ENCODE measurements around the gene LILRA1. TPM values are rescaled to one million over a fixed set of nuclear protein-coding genes. Genes with fewer than 3 reads are reported as not detected.
"Not testable (repeated sequence)": the region's sequence is repeated elsewhere in the genome, so short reads cannot be mapped to it uniquely, and the experiment has no call there.

The LILRA1 gene
- total RNA-seq, 1 donor from 2014 or later: not detected

DNA sequence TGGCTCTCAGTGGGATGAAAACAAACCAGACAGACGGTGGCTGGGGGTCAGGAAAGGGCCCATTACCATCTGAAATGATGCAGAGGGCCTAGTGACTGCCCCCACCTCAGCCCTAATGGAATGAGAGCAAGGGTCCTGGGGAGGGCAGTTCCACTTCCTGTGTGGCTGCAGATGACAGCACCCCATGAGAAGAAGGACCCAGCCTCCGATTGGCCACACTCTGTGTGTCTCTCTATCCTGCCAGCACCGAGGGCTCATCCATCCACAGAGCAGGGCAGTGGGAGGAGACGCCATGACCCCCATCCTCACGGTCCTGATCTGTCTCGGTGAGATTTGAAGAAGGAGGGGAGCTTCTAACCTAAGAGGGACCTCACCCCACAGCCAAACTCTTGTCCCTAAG is 37.4 kb downstream of the LILRA1 start:
- DNase-seq (ENCODE audit: low spot score, unreplicated experiment): no peak
- Mint-ChIP-seq H3K4me3 (ENCODE audit: low read depth) (no peak overlapping the region), H3K27me3 (no peaks in the 10 kb centered on the region), H3K9me3 (ENCODE audit: low read depth) (peaks cover 40% of the 10 kb centered on the region), H3K36me3 (ENCODE audit: insufficient read depth) (no peaks in the 10 kb centered on the region), H3K4me1 (ENCODE audit: low read depth) (no peaks in the 10 kb centered on the region), H3K27ac (no peak overlapping the region)
- TF ChIP-seq, protein P1, sequence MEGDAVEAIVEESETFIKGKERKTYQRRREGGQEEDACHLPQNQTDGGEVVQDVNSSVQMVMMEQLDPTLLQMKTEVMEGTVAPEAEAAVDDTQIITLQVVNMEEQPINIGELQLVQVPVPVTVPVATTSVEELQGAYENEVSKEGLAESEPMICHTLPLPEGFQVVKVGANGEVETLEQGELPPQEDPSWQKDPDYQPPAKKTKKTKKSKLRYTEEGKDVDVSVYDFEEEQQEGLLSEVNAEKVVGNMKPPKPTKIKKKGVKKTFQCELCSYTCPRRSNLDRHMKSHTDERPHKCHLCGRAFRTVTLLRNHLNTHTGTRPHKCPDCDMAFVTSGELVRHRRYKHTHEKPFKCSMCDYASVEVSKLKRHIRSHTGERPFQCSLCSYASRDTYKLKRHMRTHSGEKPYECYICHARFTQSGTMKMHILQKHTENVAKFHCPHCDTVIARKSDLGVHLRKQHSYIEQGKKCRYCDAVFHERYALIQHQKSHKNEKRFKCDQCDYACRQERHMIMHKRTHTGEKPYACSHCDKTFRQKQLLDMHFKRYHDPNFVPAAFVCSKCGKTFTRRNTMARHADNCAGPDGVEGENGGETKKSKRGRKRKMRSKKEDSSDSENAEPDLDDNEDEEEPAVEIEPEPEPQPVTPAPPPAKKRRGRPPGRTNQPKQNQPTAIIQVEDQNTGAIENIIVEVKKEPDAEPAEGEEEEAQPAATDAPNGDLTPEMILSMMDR (IDR thresholded peaks at IDR 0.05; ENCODE audit: unreplicated experiment): no peak

DNA sequence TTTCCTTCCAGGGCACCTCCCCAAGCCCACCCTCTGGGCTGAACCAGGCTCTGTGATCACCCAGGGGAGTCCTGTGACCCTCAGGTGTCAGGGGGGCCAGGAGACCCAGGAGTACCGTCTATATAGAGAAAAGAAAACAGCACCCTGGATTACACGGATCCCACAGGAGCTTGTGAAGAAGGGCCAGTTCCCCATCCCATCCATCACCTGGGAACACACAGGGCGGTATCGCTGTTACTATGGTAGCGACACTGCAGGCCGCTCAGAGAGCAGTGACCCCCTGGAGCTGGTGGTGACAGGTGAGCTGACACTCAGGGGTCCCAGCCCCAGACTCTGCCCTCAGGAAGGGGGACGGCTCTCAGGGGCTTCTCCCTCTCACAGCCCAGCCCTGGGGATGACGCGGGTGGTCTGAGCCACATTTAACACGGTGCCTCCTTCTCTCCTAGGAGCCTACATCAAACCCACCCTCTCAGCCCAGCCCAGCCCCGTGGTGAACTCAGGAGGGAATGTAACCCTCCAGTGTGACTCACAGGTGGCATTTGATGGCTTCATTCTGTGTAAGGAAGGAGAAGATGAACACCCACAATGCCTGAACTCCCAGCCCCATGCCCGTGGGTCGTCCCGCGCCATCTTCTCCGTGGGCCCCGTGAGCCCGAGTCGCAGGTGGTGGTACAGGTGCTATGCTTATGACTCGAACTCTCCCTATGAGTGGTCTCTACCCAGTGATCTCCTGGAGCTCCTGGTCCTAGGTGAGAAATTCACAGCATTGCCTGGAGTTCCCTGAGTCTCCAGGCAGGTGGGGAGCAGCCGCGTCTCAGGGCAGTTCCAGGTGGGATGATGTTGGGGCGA is 38.3 kb downstream of the LILRA1 start:
- peaks cover 31% of the 10 kb centered on the region for H3K9me3 Mint-ChIP-seq (ENCODE audit: low read depth)
- not testable (repeated sequence) for DNase-seq (ENCODE audit: low spot score, unreplicated experiment); H3K27ac Mint-ChIP-seq; H3K4me1 Mint-ChIP-seq (ENCODE audit: low read depth); H3K27me3 Mint-ChIP-seq; H3K36me3 Mint-ChIP-seq (ENCODE audit: insufficient read depth); H3K4me3 Mint-ChIP-seq (ENCODE audit: low read depth)

DNA sequence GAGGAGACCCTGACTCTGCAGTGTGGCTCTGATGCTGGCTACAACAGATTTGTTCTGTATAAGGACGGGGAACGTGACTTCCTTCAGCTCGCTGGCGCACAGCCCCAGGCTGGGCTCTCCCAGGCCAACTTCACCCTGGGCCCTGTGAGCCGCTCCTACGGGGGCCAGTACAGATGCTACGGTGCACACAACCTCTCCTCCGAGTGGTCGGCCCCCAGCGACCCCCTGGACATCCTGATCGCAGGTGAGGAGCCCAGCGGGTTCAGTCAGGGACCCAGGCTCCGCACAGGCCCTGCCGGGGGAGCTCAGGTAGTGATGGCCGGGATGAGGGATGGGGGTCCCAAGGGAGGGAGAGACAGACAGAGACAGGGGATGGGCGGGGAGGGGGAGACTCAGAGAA is 39.1 kb downstream of the LILRA1 start:
- not testable (repeated sequence) for H3K4me3 Mint-ChIP-seq (ENCODE audit: low read depth); H3K36me3 Mint-ChIP-seq (ENCODE audit: insufficient read depth)
- peaks cover 33% of the 10 kb centered on the region for H3K9me3 Mint-ChIP-seq (ENCODE audit: low read depth)

DNA sequence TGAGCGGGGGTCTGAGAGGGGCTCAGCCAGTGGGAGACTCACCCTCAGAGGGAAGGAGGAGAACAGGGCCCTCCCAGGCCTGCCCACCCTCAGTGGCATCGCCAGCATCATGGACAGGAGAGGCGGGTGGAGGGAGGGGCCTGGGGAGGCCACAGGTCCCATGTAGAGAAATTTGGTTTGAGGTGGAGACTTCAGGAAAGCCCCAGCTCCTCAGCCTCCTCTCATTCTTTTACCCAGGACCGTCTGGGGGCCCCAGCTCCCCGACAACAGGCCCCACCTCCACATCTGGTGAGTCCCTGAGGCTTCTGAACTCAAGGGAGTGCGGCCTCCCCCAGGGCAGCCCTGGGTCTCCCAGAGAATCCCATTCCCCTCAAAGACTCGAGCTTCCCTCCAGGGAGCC is 40.0 kb downstream of the LILRA1 start:
- Mint-ChIP-seq H3K27ac (no peak overlapping the region), H3K4me3 (ENCODE audit: low read depth) (no peak overlapping the region), H3K36me3 (ENCODE audit: insufficient read depth) (no peaks in the 10 kb centered on the region), H3K9me3 (ENCODE audit: low read depth) (peaks cover 26% of the 10 kb centered on the region), H3K27me3 (no peaks in the 10 kb centered on the region), H3K4me1 (ENCODE audit: low read depth) (no peaks in the 10 kb centered on the region)
- TF ChIP-seq, protein P1 (IDR thresholded peaks at IDR 0.05; ENCODE audit: unreplicated experiment): no peak
- no peak for DNase-seq (ENCODE audit: low spot score, unreplicated experiment)

More for the DNA sequence above, 39.1 kb downstream of the LILRA1 start:
- not testable (repeated sequence) for H3K4me1 Mint-ChIP-seq (ENCODE audit: low read depth); H3K27me3 Mint-ChIP-seq; H3K27ac Mint-ChIP-seq; DNase-seq (ENCODE audit: low spot score, unreplicated experiment)

DNA sequence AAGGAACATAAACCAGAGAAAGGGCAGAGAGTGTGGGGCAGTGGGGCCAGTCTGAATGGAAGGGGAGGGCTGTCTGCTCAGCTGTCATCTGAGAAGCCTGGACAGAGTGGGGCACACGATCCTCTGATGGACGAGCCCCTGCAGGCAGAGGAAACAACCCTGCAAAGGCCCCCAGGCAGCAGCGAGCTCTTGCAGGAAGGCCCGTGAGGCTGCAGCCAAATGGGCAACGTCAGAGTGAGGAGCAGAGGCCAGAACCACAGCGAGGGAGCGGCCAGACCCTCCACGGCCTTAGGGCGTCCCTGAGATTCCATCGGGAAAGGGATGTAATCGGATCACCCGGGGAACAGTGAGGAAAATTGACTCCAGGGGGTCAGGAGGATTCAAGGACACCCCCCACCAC is 42.6 kb downstream of the LILRA1 start:
- not testable (repeated sequence) for H3K36me3 Mint-ChIP-seq (ENCODE audit: insufficient read depth); H3K4me3 Mint-ChIP-seq (ENCODE audit: low read depth); DNase-seq (ENCODE audit: low spot score, unreplicated experiment); H3K27me3 Mint-ChIP-seq; H3K27ac Mint-ChIP-seq; H3K4me1 Mint-ChIP-seq (ENCODE audit: low read depth)
- H3K9me3 Mint-ChIP-seq (ENCODE audit: low read depth): peaks cover 31% of the 10 kb centered on the region

DNA sequence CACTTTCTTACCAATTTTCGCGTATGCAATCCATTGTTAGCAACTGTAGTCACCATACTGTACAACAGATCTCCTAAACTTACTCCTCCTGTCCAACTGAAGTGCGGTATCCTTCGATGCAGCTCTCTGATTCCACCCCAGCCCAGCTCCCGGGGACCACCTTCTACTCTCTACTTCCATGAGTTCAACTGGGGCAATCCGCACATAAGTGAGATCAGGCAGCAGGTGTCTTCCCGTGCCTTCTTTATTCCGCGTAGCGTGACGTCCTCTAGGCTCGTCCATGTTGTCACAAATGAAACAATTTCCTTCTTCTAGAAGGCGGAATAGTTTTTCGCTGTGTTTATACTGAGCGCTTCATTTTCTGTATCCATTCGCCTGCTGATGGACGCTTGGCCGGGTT is 45.3 kb downstream of the LILRA1 start:
- no peak for DNase-seq (ENCODE audit: low spot score, unreplicated experiment)
- TF ChIP-seq, protein P1 (IDR thresholded peaks at IDR 0.05; ENCODE audit: unreplicated experiment): no peak
- peaks cover 36% of the 10 kb centered on the region for H3K9me3 Mint-ChIP-seq (ENCODE audit: low read depth)
- H3K27me3 Mint-ChIP-seq: no peaks in the 10 kb centered on the region
- H3K4me3 Mint-ChIP-seq (ENCODE audit: low read depth): no peak overlapping the region
- H3K27ac Mint-ChIP-seq: no peak overlapping the region
- no peaks in the 10 kb centered on the region for H3K4me1 Mint-ChIP-seq (ENCODE audit: low read depth)
- peaks cover 2% of the 10 kb centered on the region for H3K36me3 Mint-ChIP-seq (ENCODE audit: insufficient read depth)

DNA sequence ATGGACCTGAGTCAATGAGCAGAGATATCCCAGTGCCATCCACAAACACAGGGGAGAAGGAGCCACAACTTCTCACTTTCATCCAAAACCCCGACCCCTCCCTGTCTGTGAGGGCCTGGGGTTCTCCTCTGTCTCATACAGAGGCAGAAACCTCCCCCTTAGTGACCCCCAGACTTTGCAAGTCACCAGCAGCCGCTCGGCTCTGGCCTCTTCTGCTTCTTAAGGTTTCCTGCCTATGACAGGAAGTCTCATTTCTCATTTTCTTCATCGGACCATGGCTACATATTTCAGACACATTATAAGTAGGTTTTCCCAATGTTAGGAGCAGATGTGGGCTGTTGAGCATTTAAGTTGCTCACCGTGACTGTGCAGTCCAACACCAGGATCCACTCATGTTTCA is 49.5 kb downstream of the LILRA1 start:
- not testable (repeated sequence) for H3K27me3 Mint-ChIP-seq; H3K4me1 Mint-ChIP-seq (ENCODE audit: low read depth); H3K36me3 Mint-ChIP-seq (ENCODE audit: insufficient read depth); DNase-seq (ENCODE audit: low spot score, unreplicated experiment); H3K27ac Mint-ChIP-seq; H3K4me3 Mint-ChIP-seq (ENCODE audit: low read depth)
- H3K9me3 Mint-ChIP-seq (ENCODE audit: low read depth): peaks cover 47% of the 10 kb centered on the region

DNA sequence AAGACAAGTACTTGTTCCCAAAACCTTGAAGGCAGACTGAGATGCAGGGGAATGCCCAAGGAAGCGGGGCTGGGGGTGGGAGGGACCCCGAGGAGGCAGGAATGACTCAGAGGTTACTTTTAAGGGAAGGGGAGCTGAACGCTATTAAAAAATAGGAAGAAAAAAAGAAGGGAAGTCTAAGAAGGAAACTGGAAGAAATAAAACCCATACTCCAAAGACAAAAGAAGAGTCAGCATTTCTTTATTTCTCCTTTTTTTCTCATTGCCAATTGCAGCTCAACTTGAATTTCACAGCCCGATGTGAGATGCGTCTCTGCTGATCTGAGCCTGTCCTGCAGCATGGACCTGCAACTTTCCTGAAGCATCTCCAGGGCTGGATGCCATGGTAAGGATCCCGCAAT is 50.2 kb downstream of the LILRA1 start:
- peaks cover 52% of the 10 kb centered on the region for H3K9me3 Mint-ChIP-seq (ENCODE audit: low read depth)
- not testable (repeated sequence) for H3K36me3 Mint-ChIP-seq (ENCODE audit: insufficient read depth); H3K27ac Mint-ChIP-seq; DNase-seq (ENCODE audit: low spot score, unreplicated experiment); H3K4me3 Mint-ChIP-seq (ENCODE audit: low read depth); H3K27me3 Mint-ChIP-seq; H3K4me1 Mint-ChIP-seq (ENCODE audit: low read depth)

Data from progenitor cell of endocrine pancreas (in vitro differentiated cells).